ENCODE results near the gene GPC5.

DNA sequence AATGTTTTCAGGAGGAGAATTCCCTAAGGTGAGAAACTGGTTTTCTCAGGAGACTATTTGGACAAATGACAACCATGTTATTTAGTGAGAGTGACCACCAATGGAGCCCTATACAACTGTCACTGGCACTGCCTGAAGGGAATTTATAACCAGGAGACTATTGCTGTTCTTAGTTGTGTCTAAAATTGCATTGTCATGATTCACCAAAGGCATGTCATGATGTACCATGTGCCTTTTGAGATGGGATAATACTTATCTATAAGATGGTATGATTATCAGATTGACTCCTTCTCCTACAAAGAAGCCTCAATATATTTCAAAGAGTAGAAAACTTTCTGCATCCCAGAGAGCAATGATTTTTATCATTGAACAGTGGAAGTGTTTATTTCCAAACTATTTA is 1088.8 kb downstream of the GPC5 start:
- no peak for TF ChIP-seq CTCF (conservative IDR thresholded peaks at IDR 0.05; ENCODE audit: low read depth, low read length)
- TF ChIP-seq EZH2 (IDR thresholded peaks at IDR 0.05; ENCODE audit: borderline replicate concordance, low read depth, low read length, poor library complexity, severe bottlenecking): no peak

All from A673 (cell line).